Small intestine (tissue), 7 donors: ENCODE data around the gene CCT5. TPM values are rescaled to one million over a fixed set of nuclear protein-coding genes. Genes with fewer than 3 reads are reported as not detected.
A peak's percentile ranks its signal among the peaks of the same experiment; 100 is the strongest.
"Not testable (repeated sequence)": the region's sequence is repeated elsewhere in the genome, so short reads cannot be mapped to it uniquely, and the experiment has no call there.

Experiments
- DNase-seq, 2 donors: peaks; one replicate each; pipeline versions ENCODE4 v3.0.0 to v3.0.0-alpha.2; 2013
- FAIRE-seq: peaks from 2 replicates; lab custom pipeline; 2012; peaks lifted over from hg19 to GRCh38; lab: Jason Lieb, UNC
- H3K27ac ChIP-seq, 3 donors: one replicate each; pipeline ENCODE4 v1.5.1; 2013; ENCODE audit warnings: low read length in 2 of 3, mild to moderate bottlenecking in 2 of 3, control low read depth in 1 of 3, inconsistent platforms in 1 of 3, low read depth in 1 of 3, moderate library complexity in 1 of 3
- H3K27me3 ChIP-seq, 3 donors: one replicate each; pipeline ENCODE4 v1.6.1; 2013; ENCODE audit warnings: low read length in 3 of 3, inconsistent platforms in 1 of 3; ENCODE audit not compliant: control insufficient read depth in 3 of 3, insufficient read depth in 3 of 3
- H3K36me3 ChIP-seq, 3 donors: one replicate each; pipeline ENCODE4 v1.6.1; 2013; ENCODE audit warnings: low read length in 3 of 3, inconsistent platforms in 1 of 3, low read depth in 1 of 3, mild to moderate bottlenecking in 1 of 3, moderate library complexity in 1 of 3; ENCODE audit not compliant: control insufficient read depth in 3 of 3, insufficient read depth in 2 of 3
- H3K4me1 ChIP-seq, 3 donors: one replicate each; pipeline ENCODE4 v1.6.1; 2013; ENCODE audit warnings: low read length in 2 of 3, inconsistent platforms in 1 of 3, low read depth in 1 of 3, mild to moderate bottlenecking in 1 of 3, moderate library complexity in 1 of 3; ENCODE audit not compliant: control insufficient read depth in 3 of 3, insufficient read depth in 2 of 3
- H3K4me3 ChIP-seq, 3 donors: one replicate each; pipeline ENCODE4 v1.5.1; 2013; ENCODE audit warnings: low read length in 3 of 3, control low read depth in 1 of 3, inconsistent platforms in 1 of 3, low read depth in 1 of 3, mild to moderate bottlenecking in 1 of 3, moderate library complexity in 1 of 3
- H3K9me3 ChIP-seq, 2 donors: one replicate each; pipeline ENCODE4 v1.6.1; 2013; ENCODE audit warnings: low read depth in 1 of 2, low read length in 1 of 2; ENCODE audit not compliant: control insufficient read depth in 2 of 2, insufficient read depth in 1 of 2
- WGBS, 3 donors: extraction: QIAGEN DNeasy Blood & Tissue Kit; methylation state at CpG; one replicate each; pipeline ENCODE4 v1.1.7; 2013; 5-methylcytosine and 5-hydroxymethylcytosine counted together
- polyA plus RNA-seq, 4 donors: library from polyadenylated mRNA; stranded (reverse) in 3 of 4; unstranded in 1 of 4; fragments of 200-250 nt in 3 of 4; fragments of 120-200 nt in 1 of 4; gene quantifications; one replicate each; pipeline versions ENCODE4 v1.2.1 to v1.2.3, GENCODE V29; 2013
- donor health status: healthy with polysubstance abuse.
- donor health status: control.
- donor health status: control.
- donor health status: Bipolar disorder and iron deficiency.
- donor health status: healthy.

CCT5 gene
- polyA plus RNA-seq, 4 donors = 101 to 226 (median 151) TPM

DNA sequence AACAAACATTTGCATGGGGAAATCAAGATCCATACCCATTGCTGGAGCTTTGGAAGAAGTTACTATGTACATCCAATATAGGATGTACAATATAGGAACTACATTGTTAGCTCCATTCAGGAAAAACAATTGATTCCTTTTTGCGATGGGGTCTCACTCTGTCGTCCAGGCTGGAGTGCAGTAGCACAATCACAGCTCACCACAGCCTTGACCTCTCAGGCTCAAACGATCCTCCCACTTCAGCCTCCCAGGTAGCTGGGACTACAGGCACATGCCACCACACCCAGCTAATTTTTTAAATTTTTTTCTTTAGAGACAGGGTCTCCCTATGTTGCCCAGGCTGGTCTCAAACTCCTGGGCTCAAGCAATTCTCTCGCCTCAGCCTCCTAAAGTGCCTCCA, 2.9 kb upstream of the CCT5 start:
- H3K9me3 ChIP-seq, FAIRE-seq, H3K4me3 ChIP-seq, DNase-seq, H3K36me3 ChIP-seq, H3K27me3 ChIP-seq, H3K27ac ChIP-seq: not testable (repeated sequence)
- H3K4me1 ChIP-seq = peaks cover 13 to 17% (median 16%) of the 10 kb centered on the region in 3 donors
- 94 to 98% (median 95%) methylated on average over 4 of the region's 4 CpGs for WGBS, 3 donors

DNA sequence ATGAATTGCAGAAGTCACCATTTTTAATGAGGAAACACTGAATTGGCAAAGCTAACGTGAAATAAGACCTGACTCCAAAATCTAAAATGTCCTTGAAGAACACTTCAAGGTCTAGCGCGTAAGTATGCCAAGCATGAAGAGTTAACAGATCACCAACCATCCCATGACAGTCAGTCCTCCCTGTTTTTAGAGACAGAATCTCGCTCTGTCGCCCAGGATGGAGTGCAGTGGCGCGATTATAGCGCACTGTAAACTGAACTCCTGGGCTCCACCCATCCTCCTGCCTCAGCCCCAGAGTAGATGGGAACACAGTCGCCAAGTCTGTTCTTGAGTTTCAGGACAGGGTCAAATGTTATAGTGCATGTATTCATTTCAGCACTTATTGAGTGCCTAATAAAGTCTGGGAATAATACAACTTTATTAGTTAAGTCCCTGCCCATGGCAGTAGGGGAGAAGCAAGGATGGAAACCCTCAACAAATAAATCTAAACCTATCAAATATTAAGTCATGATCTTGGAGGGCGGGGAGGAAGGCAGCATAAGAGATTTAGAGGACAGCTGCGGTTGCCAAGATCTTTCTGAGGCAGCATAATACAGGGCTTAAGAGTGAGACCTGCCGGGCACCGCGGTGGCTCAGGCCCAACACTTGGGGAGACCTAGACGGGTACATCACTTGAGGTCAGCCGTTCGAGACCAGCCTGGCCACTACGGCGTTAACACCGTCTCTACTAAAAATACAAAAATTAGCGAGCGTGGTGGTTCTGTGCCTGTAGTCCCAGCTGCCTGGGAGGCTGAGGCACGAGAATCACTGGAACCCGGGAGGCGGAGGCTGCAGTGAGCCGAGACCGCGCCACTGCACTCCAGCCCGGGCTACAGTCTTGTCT, 1.5 kb upstream of the CCT5 start:
- Histone ChIP-seq H3K4me1 (peaks cover 16 to 17% (median 17%) of the 10 kb centered on the region in 3 donors), H3K9me3 (peaks cover 0 to 3% of the 10 kb centered on the region in 2 donors), H3K27ac (peak overlapping the region in 2 of 3 donors; percentile 25 to 87), H3K4me3 (peak overlapping the region; percentile 76 to 86 (median 80)), H3K36me3 (peaks cover 0 to 6% (median 0%) of the 10 kb centered on the region in 3 donors), H3K27me3 (no peaks in the 10 kb centered on the region)
- DNase-seq (no peak), FAIRE-seq (no peak)
- 51 to 59% (median 54%) methylated on average over 28 to 29 of the region's 29 CpGs for WGBS, 3 donors

DNA sequence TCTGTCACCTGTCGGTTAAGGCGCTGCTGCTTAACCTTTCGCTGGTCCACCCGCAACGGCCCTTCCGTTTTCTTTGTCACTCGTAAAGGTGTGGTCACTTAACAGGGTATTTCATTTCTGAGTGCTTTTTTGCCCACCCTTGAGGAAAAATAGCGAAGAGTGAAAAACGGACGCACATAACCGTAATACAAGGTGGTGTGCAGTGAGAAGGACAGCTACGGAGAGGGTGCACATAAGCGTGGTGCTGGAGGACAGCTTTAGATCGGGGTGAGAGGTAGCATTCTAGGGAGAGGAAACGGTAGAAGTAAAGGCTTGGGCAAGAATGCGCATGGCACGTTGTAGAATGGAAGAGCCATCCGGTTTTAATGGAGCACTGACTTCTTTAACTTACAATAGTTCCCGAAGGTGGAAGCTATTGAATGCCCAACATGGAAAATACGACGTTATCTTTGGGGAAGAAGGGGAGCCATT, 761 bp downstream of the CCT5 start:
- FAIRE-seq = no peak
- 0 to 1% (median 0%) methylated on average over 21 of the region's 21 CpGs for WGBS, 3 donors
- H3K27ac ChIP-seq = peak overlapping the region in 1 of 3 donors; percentile 87

DNA sequence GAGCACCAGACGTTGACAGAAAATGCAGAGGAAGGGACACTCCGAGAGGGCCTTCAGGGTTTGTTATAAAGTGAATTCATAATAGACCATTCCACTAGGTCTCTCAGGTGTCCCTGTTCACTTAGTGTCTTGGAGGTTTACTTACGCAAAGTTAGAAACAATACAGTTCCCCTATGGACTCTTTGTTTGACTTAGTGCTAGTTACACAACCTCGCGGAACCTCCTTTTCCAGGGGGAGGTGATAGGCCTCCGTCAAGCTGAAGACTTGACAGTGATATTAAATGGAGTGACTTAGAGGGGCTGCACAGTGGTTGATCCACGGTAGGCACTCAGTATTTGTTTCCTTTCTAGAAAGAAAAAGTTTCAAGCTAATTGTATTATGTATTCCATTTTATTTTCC, 1.3 kb downstream of the CCT5 start:
- Histone ChIP-seq H3K4me3 (peak overlapping the region in 2 of 3 donors; percentile 80 to 86), H3K27ac (no peak overlapping the region), H3K9me3 (no peaks in the 10 kb centered on the region), H3K27me3 (no peaks in the 10 kb centered on the region), H3K36me3 (peaks cover 0 to 13% (median 11%) of the 10 kb centered on the region in 3 donors), H3K4me1 (peaks cover 13 to 17% (median 17%) of the 10 kb centered on the region in 3 donors)
- DNase-seq = peak in 1 of 2 donors; percentile 45
- FAIRE-seq = no peak
- 12 to 23% (median 16%) methylated on average over 7 of the region's 7 CpGs for WGBS, 3 donors

More for the DNA sequence above, 761 bp downstream of the CCT5 start:
- H3K4me3 ChIP-seq = peak overlapping the region; percentile 80 to 88 (median 86)
- peaks cover 0 to 9% (median 9%) of the 10 kb centered on the region in 3 donors for H3K36me3 ChIP-seq
- DNase-seq = no peak
- no peaks in the 10 kb centered on the region for H3K9me3 ChIP-seq
- H3K27me3 ChIP-seq = no peaks in the 10 kb centered on the region
- H3K4me1 ChIP-seq = peaks cover 13 to 17% (median 17%) of the 10 kb centered on the region in 3 donors

GRCh38 chr5:10253390-10253789, 3.3 kb downstream of the CCT5 start:
- Histone ChIP-seq H3K27ac (no peak overlapping the region), H3K4me1 (peaks cover 13 to 17% (median 15%) of the 10 kb centered on the region in 3 donors), H3K36me3 (peaks cover 4 to 23% (median 14%) of the 10 kb centered on the region in 3 donors), H3K4me3 (no peak overlapping the region), H3K9me3 (no peaks in the 10 kb centered on the region), H3K27me3 (no peaks in the 10 kb centered on the region)
- DNase-seq = no peak
- 88 to 96% (median 90%) methylated on average over 3 of the region's 3 CpGs for WGBS, 3 donors
- FAIRE-seq = no peak

DNA sequence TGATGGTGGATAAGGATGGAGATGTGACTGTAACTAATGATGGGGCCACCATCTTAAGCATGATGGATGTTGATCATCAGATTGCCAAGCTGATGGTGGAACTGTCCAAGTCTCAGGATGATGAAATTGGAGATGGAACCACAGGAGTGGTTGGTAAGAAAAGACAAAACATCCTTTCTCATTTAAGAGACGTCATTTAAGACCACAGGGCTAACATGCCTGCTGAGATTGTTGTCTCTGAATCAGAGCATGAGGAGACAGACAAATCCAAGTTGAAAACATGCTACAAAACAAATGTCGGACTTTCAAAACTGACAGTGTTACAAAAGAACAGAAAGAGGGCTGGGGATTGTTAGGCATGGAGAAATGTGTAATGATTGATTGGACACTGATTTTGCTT, 4.6 kb downstream of the CCT5 start:
- WGBS, 3 donors = 39 to 64% (median 42%) methylated on average over 2 of the region's 2 CpGs
- Histone ChIP-seq H3K27me3 (no peaks in the 10 kb centered on the region), H3K9me3 (no peaks in the 10 kb centered on the region), H3K4me1 (peaks cover 6 to 13% (median 9%) of the 10 kb centered on the region in 3 donors), H3K27ac (no peak overlapping the region), H3K4me3 (no peak overlapping the region), H3K36me3 (peaks cover 9 to 33% (median 24%) of the 10 kb centered on the region in 3 donors)
- no peak for DNase-seq
- no peak for FAIRE-seq

GRCh38 chr5:10257870-10258269, 7.8 kb downstream of the CCT5 start:
- H3K4me3 ChIP-seq = no peak overlapping the region
- H3K27me3 ChIP-seq = no peaks in the 10 kb centered on the region
- H3K27ac ChIP-seq = no peak overlapping the region
- FAIRE-seq (no peak), DNase-seq (no peak)
- no peaks in the 10 kb centered on the region for H3K9me3 ChIP-seq
- WGBS, 3 donors = 70 to 75% (median 71%) methylated on average over 8 of the region's 8 CpGs
- H3K36me3 ChIP-seq = peaks cover 17 to 51% (median 47%) of the 10 kb centered on the region in 3 donors
- H3K4me1 ChIP-seq = peaks cover 0 to 4% (median 0%) of the 10 kb centered on the region in 3 donors

DNA sequence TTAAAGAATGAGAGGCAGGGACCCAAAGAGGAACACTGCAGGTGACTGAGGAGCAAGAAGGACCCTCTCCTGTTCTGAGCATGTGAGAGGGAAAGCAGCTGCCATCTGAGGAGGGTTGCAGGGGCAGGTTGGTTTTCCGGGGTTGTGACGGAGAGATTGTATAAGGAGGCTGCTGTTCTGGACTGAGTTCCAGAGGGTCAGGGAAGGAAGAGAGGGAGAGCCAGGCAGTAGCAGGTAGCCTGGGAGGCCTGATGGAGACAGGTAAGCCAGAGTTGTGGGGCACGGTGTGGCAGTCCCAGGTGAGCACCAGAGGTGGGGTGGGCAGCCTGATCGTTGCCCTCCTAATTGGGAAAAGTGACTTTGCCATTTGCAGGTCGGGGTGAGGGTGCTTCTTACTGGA, 9.8 kb downstream of the CCT5 start:
- H3K9me3 ChIP-seq = no peaks in the 10 kb centered on the region

More for the DNA sequence above, 9.8 kb downstream of the CCT5 start:
- FAIRE-seq (no peak), DNase-seq (no peak)
- H3K36me3 ChIP-seq = peaks cover 25 to 56% (median 49%) of the 10 kb centered on the region in 3 donors
- no peak overlapping the region for H3K4me3 ChIP-seq
- H3K4me1 ChIP-seq = no peaks in the 10 kb centered on the region
- H3K27ac ChIP-seq = no peak overlapping the region
- no peaks in the 10 kb centered on the region for H3K27me3 ChIP-seq
- 85 to 95% (median 88%) methylated on average over 5 of the region's 5 CpGs for WGBS, 3 donors
